ENCODE data around the gene REG4. TPM values are rescaled to one million over a fixed set of nuclear protein-coding genes. Genes with fewer than 3 reads are reported as not detected.

Gene REG4
- polyA plus RNA-seq, 3 donors, result not detected

GRCh38 chr1:119764220-119764619 is 47.0 kb downstream of the REG4 start:
- DNase-seq, result no peak
- Histone ChIP-seq H3K4me3 (replicated peaks in 1 of 3; ENCODE audit: low read depth in 2 of 3, low read length in 3 of 3) (no peak overlapping the region), H3K9me3 (replicated peaks in 1 of 2; ENCODE audit: control insufficient read depth in 1 of 2, insufficient read depth in 1 of 2, low read length in 2 of 2) (no peaks in the 10 kb centered on the region), H3K4me1 (ENCODE audit: control insufficient read depth in 1 of 2, insufficient read depth in 2 of 2, low read length in 2 of 2) (no peaks in the 10 kb centered on the region), H3K79me2 (ENCODE audit: insufficient read depth, low read length) (no peaks in the 10 kb centered on the region), H3K9ac (ENCODE audit: insufficient read depth, low read length, poor library complexity, severe bottlenecking) (no peak overlapping the region), H3K4me2 (replicated peaks; ENCODE audit: extremely low read depth, low read length, poor library complexity, severe bottlenecking) (no peak overlapping the region), H3K27me3 (ENCODE audit: control insufficient read depth in 2 of 2, insufficient read depth in 2 of 2, low read length in 2 of 2) (no peaks in the 10 kb centered on the region), H4K20me1 (ENCODE audit: insufficient read depth, low read length) (no peaks in the 10 kb centered on the region), H2AFZ (ENCODE audit: insufficient read depth, low read depth, low read length, poor library complexity, severe bottlenecking) (no peak overlapping the region), H3K36me3 (replicated peaks in 1 of 2; ENCODE audit: control insufficient read depth in 1 of 2, insufficient read depth in 2 of 2, low read length in 2 of 2) (no peaks in the 10 kb centered on the region), H3K27ac (ENCODE audit: low read depth in 1 of 2, low read length in 2 of 2) (no peak overlapping the region)
- Mint-ChIP-seq H3K4me1 (no peaks in the 10 kb centered on the region), H3K9me3 (peaks cover 0 to 3% (median 0%) of the 10 kb centered on the region in 7 donors), H3K36me3 (no peaks in the 10 kb centered on the region), H3K4me3 (no peak overlapping the region), H3K27ac (no peak overlapping the region), H3K27me3 (ENCODE audit: low read depth in 3 of 3) (peaks cover 0 to 5% (median 1%) of the 10 kb centered on the region in 3 donors)
- 90% methylated on average over 5 of the region's 6 CpGs for WGBS (ENCODE audit: insufficient coverage)
- intact Hi-C loops (cut with micrococcal nuclease), result no loop called here
- TF ChIP-seq, protein P1, sequence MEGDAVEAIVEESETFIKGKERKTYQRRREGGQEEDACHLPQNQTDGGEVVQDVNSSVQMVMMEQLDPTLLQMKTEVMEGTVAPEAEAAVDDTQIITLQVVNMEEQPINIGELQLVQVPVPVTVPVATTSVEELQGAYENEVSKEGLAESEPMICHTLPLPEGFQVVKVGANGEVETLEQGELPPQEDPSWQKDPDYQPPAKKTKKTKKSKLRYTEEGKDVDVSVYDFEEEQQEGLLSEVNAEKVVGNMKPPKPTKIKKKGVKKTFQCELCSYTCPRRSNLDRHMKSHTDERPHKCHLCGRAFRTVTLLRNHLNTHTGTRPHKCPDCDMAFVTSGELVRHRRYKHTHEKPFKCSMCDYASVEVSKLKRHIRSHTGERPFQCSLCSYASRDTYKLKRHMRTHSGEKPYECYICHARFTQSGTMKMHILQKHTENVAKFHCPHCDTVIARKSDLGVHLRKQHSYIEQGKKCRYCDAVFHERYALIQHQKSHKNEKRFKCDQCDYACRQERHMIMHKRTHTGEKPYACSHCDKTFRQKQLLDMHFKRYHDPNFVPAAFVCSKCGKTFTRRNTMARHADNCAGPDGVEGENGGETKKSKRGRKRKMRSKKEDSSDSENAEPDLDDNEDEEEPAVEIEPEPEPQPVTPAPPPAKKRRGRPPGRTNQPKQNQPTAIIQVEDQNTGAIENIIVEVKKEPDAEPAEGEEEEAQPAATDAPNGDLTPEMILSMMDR (IDR thresholded peaks at IDR 0.05), result no peak

DNA sequence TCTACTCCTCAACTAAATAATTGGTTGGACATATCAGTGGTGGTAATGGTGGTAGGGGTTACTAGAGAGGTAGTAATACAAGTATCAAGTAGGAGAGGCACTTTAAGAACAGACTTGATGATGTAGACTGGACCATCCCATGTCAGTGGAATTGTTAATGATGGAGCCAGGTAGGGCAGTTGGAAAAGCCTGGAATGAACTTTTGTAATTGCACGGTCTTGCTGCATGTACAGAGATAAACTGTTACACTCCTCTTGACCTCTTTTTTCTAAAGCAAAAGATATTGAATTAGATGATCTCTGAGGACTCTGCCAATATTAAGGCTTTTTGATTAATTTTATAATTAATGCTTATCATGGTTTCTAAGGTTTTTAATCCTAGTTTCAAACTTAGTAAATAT is 48.3 kb downstream of the REG4 start:
- TF ChIP-seq, protein P1 (IDR thresholded peaks at IDR 0.05), result no peak
- H3K27me3 Mint-ChIP-seq (ENCODE audit: low read depth in 3 of 3), result peaks cover 0 to 5% (median 1%) of the 10 kb centered on the region in 3 donors
- no peaks in the 10 kb centered on the region for H3K4me1 Mint-ChIP-seq
- WGBS (ENCODE audit: insufficient coverage), result no CpG with 5 or more reads among the region's 1 CpG
- DNase-seq, result no peak
- Histone ChIP-seq H3K4me2 (replicated peaks; ENCODE audit: extremely low read depth, low read length, poor library complexity, severe bottlenecking) (no peak overlapping the region), H3K9ac (ENCODE audit: insufficient read depth, low read length, poor library complexity, severe bottlenecking) (no peak overlapping the region), H3K4me1 (ENCODE audit: control insufficient read depth in 1 of 2, insufficient read depth in 2 of 2, low read length in 2 of 2) (no peaks in the 10 kb centered on the region), H2AFZ (ENCODE audit: insufficient read depth, low read depth, low read length, poor library complexity, severe bottlenecking) (no peak overlapping the region), H4K20me1 (ENCODE audit: insufficient read depth, low read length) (no peaks in the 10 kb centered on the region), H3K9me3 (replicated peaks in 1 of 2; ENCODE audit: control insufficient read depth in 1 of 2, insufficient read depth in 1 of 2, low read length in 2 of 2) (no peaks in the 10 kb centered on the region), H3K36me3 (replicated peaks in 1 of 2; ENCODE audit: control insufficient read depth in 1 of 2, insufficient read depth in 2 of 2, low read length in 2 of 2) (no peaks in the 10 kb centered on the region), H3K27ac (ENCODE audit: low read depth in 1 of 2, low read length in 2 of 2) (no peak overlapping the region), H3K79me2 (ENCODE audit: insufficient read depth, low read length) (no peaks in the 10 kb centered on the region), H3K4me3 (replicated peaks in 1 of 3; ENCODE audit: low read depth in 2 of 3, low read length in 3 of 3) (no peak overlapping the region), H3K27me3 (ENCODE audit: control insufficient read depth in 2 of 2, insufficient read depth in 2 of 2, low read length in 2 of 2) (no peaks in the 10 kb centered on the region)
- peaks cover 0 to 3% (median 0%) of the 10 kb centered on the region in 7 donors for H3K9me3 Mint-ChIP-seq
- no peak overlapping the region for H3K4me3 Mint-ChIP-seq
- H3K36me3 Mint-ChIP-seq, result no peaks in the 10 kb centered on the region
- no peak overlapping the region for H3K27ac Mint-ChIP-seq
- intact Hi-C loops (cut with micrococcal nuclease), result no loop called here

Measured in CD14-positive monocyte (primary cell).